Activated T-cell treated with anti-CD3 and anti-CD28 coated beads for 48 hours (primary cell): Measurements from ENCODE around the gene OR51B2.
"Not testable (repeated sequence)": the region's sequence is repeated elsewhere in the genome, so short reads cannot be mapped to it uniquely, and the experiment has no call there.

Experiments used
- DNase-seq: peaks from one replicate; pipeline ENCODE4 v3.0.0-alpha.2; 2020; ENCODE audit warnings: low read depth

The OR51B2 gene

DNA sequence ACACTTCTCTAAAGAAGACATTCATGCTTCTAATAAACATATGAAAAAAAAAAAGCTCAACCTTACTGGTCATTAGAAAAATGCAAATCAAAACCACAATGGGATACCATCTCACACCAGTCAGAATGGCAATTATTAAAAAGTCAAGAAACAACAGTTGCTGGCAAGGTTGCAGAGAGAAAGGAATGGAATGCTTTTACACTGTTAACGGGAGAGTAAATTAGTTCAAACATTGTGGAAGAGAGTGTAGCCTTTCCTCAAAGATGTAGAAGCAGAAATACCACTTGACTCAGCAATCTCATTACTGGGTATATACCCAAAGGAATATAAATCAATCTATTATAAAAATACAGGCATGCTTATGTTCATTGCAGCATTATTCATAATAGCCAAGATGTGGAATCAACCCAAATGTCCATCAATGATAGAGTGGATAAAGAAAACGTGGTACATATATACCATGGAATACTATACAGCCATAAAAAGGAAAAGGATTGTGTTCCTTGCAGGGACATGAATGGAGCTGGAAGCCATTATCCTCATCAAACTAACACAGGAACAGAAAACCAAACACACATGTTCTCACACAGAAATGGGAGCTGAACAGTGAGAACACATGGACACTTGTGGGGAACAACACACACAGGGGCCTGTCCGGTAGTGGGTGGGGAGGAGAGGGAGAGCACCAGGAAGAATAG lies 10.6 kb downstream of the OR51B2 start:
- not testable (repeated sequence) for DNase-seq

DNA sequence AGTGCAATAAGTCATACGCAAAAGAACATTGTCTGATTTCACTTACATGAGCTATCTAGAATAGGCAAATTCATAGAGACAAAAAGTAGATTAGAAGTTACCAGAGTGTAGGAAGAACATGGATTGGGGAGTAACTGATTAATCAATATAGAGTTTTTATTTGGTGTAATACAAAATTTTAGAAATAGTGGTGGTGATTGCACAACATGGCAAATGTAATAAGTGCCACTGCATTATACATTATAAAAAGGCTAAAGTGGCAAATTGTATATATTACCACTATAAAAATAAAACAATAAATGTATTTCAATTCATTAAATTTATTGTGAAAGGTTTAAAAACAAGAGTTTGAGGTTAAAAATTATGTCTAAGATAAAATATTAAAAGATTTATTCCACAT lies 13.7 kb downstream of the OR51B2 start:
- no peak for DNase-seq

DNA sequence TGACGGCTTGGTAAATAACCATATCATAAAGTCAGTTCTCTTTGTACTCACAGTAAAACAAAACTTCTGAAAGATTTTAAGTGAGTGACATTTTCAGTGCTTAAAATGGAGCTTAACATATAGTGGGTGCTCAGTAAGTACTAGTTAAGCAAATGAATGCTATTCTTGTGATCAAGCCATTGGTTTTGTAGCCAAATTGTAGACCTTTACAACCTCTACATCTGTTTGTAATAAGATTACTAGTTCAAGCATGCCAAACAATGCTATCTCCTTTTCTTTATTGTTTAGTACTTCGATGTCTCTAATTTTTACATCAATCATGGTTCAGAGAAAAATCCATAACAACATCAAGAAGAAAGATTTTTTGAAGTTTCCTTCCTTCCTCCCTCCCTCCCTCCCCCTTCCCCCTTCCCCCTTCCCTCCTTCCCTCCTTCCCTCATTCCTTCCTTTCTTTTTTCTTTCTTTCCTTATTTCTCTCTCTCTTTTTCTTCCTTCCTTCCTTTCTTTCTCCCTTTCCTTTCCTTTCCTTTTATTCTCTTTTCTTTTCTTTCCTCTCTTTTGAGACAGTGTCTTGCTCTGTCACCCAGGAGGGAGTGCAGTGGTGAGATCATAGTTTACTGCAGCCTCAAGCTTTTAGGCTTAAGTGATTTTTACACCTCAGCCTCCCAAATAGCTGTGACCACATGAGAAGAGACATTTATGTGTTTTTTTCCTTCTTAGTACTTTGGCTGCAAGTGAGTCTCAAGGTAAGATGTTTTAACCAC lies 16.7 kb downstream of the OR51B2 start:
- no peak for DNase-seq

DNA sequence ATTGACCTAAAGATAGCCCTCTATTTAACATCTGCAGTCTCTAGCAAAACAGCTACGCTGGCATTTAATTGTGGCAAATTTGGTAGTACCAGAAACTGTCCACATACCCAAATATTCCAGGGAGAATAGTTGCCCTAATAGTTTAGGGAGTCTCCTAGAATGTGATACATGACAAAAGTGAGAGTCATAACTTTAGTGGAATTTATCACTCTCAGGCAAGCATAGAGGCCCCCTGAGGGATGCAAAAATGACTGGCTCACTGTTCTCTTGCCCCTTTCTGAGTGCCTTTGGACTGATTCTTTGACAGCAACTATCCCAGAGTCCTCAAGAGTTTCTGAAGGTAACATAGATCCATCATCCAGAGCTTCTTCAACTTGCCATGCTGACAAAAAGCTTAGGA lies 20.1 kb downstream of the OR51B2 start:
- DNase-seq, result no peak

DNA sequence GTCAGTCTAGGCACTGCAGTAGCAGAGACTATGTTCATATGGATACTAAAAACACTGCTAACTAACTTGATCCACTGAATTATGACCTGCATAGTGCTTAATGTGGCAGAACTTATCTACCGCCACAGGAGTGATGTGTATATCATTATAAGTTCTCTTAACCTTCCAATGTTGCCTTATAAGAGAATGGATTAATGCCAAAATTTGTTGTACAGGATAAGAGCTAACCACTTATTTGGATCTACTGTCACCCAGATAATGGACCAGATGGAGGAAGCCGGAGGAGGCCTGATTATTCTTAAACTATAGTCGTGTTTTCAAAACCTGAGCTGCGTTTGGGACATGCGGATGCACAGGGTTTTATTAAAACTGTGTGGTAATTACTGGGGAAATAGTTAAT lies 20.5 kb downstream of the OR51B2 start:
- DNase-seq, result no peak

DNA sequence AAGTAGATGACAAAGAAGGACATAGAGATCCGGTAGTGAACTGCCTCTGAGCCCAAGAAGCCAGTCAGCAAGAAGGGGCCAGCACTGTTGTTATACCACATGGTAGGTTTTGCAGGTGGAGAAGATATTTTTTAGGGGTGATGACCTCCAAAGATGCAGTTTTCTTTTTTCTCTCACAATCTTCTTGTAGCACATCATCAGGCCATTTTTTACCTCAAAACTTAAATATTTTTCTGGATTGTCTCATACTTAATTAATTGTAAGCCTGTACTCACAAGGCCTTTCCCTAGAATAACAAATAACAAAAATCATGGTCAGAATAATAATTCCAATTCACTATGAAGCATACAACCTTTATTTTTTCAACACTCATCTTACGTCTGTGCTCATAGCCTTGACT lies 22.3 kb downstream of the OR51B2 start, which contains the start of gene OR51B4:
TSS of gene OR51B4 (minus strand) at position 101 of the 400 bp plus-strand sequence. CDS start at position 101, 0 bp downstream.
- DNase-seq, result no peak

DNA sequence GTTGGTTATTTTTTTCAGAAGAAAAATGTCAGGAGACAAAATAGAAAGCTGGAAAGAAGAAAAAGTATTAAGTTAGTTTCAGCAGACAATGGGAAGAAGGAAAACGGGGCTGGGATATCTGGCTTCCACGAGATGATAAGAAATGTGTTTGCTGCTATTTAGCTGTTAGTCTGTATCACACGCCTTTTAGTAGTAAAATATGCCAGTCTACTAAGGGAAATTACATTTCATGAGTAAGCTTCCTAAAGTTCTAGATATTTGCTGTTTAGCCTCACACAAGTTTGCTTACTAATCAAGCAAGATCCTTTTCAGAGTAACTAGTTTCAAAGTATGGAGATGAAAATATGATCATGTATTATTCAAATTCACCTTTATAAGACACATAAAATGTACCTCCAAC lies 23.8 kb downstream of the OR51B2 start:
- no peak for DNase-seq

DNA sequence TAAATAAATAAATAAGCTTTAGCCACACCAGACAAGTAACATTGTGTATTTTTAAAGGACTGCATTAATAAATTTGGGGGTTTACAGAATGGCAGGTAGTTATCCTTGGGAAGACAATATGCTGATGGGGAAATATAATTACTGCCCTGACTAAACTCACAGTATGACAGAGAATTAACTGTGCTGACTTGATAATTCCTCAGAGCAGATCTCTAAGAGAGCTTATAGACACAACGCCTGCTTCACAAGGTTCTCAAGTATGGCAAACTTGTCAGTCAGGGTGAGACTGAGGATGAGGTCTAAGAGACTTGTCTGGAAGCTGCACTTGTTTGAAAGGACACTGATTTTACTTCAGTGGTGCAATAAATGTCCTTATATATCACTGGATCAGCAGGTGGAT lies 25.6 kb downstream of the OR51B2 start:
- DNase-seq, result no peak

DNA sequence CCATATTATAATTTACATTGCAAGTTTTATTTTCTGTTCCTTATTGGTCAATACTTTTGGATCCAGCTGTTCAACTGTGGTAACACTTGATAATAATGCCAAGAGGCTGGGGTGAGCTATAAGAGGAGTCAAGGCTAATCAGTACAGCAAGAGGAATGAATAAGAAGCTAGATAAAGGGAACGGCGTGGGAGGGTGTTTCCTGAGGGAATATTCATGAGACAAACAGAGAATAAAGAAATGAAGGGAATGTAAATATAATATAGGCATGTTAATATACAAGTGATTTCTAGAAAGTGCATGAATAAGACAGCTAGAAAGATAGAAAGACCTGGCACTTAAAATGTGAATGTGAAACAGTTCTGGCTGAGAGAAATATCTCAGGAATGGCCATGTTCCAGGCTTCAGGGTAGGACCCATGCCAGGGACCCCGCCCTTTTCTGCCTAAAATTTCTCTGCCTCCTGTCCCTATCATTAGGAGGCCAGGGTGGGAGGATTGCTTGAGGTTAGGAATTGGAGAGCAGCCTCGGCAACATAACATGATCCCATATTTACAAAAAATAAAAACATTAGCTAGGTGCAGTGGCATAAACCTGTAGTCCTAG lies 26.3 kb downstream of the OR51B2 start:
- no peak for DNase-seq

DNA sequence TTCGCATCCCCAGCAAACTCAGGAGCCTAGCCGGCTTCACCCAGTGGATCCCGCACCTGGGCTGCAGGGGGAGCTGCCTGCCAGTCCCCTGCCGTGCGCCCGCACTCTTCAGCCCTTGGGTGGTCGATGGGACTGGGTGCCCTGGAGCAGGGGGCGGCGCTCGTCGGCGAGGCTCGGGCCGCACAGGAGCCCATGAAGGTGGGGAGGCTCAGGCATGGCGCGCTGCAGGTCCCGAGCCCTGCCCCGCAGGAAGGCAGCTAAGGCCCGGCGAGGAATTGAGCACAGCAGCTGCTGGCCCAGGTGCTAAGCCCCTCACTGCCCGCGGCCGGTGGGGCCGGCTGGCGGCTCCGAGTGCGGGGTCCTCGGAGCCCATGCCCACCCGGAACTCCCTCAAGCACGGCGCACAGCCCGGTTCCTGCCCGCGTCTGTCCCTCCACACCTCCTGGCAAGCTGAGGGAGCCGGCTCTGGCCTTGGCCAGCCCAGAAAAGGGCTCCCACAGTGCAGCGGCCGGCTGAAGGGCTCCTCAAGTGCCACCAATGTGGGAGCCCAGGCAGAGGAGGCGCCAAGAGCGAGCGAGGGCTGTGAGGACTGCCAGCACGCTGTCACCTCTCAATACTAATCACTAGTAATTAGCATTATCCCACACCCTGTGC lies 29.6 kb downstream of the OR51B2 start:
- DNase-seq, result not testable (repeated sequence)

DNA sequence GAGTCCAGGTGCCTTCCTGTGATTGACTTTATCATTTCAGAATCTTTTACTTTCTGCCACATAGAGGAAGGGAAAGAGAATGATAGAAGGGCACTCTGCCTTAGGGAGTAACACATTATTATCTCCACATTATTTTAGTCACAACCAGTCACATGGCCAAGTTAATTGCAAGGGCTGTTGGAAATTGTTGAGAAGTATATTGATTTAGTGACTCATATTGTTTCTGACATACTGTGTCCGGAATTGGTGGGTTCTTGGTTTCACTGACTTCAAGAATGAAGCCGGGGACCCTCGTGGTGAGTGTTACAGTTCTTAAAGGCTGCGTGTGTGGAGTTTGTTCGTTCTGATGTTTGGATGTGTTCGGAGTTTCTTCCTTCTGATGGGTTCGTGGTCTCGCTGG lies 31.1 kb downstream of the OR51B2 start:
- DNase-seq, result no peak

DNA sequence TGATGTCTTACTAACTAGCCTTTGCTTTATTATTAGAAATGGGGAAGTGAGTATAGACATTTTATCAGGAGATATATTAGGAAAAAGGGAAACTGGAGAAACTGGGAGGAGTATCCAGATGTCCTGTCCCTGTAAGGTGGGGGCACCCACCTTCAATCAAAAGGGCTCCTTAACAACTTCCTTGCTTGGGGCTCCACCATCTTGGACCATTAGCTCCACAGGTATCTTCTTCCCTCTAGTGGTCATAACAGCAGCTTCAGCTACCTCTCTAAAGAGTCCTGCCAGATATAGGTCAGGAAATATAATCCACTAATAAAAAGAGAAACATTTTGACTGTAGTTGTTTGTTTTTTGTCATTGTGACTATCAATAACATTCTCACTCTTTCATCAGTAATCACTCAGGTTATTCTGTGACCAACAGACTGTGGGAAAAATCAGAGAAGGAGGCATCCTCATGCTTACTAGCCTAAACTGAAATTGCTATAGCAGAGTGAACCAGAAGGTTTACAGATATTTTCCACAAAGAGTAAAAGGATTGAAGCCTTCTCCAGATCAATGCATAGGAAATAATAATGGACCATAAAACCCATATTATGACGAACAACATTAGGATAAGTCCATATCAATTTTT lies 32.8 kb downstream of the OR51B2 start:
- no peak for DNase-seq

DNA sequence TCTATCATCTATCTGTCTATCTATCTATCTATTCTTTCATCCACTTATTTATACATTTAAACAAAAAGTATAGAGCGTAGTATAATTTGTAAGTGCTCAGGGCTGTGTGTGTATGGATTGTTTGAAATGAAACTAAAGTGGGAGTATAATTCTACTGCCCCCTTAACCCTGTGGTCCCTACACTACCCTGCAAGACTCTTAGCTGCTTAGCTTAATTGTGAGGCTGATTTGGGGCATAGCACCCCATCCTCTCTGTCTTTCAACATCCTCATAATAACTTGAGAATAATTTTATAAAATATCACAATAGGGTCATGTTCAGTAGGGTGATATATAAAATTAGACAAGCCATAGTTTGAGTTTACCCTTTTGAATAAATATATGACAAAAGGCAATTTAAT lies 34.0 kb downstream of the OR51B2 start:
- no peak for DNase-seq

DNA sequence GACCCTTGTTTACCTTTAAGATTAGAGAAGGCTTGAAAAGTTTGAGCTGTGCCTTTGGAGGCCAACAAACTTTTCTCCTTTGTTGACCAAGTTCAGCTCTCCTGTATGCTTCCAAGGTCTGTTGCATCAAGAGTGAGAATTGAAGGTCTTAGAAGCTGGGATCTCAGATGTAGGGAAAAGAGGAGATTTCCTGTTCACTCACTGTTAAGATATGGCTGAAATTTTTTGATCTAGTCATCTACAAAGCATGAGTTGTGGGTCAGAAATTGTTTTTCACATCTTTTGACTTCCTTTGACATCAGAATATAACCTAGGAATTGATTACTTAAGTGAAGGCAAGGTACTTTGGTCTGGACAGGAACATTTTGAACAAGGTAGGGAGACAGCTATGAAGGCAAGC lies 34.4 kb downstream of the OR51B2 start:
- DNase-seq, result no peak

DNA sequence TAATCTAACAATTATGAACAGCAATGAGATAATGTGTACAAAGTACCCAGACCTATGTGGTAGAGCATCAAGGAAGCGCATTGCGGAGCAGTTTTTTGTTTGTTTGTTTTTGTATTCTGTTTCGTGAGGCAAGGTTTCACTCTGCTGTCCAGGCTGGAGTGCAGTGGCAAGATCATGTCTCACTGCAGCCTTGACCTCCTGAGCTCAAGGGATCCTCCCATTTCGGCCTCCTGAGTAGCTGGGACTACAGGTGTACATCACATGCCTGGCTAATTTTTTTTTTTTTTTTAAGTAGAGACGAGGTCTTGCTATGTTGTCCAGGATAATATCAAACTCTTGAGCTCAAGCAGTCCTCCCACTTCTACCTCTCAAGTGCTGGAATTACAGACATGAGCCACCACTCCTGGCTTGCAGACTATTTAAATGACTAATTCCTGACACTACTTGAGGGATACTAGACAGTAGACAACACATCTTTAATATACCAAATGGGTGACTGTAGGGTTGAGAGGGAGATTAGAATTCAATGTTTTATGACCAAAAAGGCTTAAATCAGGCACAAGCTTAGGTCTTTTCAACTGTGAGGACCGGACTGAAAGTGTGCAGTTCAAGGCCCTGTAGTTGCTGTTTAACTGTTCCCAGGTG lies 35.1 kb downstream of the OR51B2 start:
- no peak for DNase-seq

DNA sequence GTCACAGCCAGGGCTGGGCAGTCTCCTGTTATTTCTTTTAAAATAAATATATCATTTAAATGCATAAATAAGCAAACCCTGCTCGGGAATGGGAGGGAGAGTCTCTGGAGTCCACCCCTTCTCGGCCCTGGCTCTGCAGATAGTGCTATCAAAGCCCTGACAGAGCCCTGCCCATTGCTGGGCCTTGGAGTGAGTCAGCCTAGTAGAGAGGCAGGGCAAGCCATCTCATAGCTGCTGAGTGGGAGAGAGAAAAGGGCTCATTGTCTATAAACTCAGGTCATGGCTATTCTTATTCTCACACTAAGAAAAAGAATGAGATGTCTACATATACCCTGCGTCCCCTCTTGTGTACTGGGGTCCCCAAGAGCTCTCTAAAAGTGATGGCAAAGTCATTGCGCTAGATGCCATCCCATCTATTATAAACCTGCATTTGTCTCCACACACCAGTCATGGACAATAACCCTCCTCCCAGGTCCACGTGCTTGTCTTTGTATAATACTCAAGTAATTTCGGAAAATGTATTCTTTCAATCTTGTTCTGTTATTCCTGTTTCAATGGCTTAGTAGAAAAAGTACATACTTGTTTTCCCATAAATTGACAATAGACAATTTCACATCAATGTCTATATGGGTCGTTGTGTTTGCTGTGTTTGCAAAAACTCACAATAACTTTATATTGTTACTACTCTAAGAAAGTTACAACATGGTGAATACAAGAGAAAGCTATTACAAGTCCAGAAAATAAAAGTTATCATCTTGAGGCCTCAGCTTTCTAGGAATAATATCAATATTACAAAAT lies 35.8 kb downstream of the OR51B2 start:
- DNase-seq, result no peak

DNA sequence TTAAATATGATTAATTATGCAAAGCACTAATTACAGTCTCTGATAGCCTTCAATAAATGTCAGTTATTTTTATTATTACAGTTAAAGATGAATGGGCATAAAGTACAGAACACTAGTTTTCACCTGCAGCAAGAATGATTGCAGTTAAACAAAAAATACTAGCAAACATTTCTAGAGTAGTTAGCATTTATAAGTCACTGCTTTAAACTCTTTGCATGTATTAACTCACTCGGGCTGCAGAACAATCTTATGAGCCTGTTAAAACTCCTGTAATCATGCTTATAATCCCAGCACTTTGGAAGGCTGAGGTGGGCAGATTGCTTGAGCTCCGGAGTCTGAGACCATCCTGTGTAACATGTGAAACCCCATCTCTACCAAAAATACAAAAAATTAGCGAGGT lies 37.2 kb downstream of the OR51B2 start:
- no peak for DNase-seq

DNA sequence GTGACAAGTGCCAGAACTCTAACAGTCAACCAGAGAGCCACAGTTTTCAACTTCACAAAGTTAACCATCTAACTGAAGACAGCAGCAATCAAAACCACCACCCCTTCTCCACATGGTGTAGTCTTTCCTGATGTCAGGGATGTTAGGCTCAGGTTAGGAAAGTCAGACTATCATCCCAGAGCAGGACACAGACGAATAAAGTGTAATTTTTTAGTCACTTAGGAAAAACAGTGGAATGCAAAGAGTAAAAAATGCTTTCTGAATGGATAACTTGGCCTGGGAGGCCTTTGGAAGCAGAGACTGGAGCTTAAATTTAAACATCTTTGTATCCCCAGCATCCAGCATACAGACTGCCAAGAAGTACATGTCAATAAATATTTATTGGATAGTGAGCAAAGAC lies 37.7 kb downstream of the OR51B2 start:
- no peak for DNase-seq

DNA sequence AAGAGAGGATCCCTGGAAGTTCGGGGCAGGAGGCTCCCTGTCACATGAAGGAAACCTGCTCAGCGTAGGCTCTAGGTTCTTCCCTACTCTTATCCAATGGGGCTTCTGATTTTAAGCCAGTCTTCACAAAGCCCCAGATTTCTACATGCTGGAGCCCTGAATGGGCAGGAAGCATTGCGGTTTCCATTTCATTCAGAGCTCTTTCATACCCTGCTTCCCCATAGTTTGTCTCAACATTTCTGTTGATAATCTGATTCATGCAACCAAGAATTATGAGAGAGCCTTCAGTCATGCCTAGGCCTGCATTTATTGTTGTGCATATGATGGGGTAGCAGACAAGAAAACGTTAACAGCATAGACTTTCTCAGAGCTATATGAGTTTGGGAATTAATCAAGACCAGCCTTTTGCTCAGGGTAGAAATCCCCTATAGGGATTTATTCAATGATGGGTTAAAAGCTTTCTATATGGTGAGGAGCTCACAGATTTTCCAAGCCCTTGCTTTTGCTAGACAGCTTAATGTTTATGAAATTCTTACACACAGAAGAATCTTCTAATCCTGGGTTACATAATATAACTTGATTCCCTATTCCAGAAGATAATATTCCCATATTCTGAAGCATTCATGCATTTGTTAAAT lies 38.3 kb downstream of the OR51B2 start:
- no peak for DNase-seq

DNA sequence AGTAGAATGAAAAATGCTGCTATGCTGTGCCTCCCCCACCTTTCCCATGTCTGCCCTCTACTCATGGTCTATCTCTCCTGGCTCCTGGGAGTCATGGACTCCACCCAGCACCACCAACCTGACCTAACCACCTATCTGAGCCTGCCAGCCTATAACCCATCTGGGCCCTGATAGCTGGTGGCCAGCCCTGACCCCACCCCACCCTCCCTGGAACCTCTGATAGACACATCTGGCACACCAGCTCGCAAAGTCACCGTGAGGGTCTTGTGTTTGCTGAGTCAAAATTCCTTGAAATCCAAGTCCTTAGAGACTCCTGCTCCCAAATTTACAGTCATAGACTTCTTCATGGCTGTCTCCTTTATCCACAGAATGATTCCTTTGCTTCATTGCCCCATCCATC lies 39.5 kb downstream of the OR51B2 start:
- no peak for DNase-seq
